SIG-M5 treated with dmso at 0.1 percent for 504 hours (cell line): ENCODE data around the gene MLF2.
A peak's percentile ranks its signal among the peaks of the same experiment; 100 is the strongest.

Experiments
- DNase-seq: peaks from one replicate; lab custom pipeline; 2025; ENCODE audit not compliant: unreplicated experiment; lab: John Stamatoyannopoulos, UW

MLF2 gene, protein sequence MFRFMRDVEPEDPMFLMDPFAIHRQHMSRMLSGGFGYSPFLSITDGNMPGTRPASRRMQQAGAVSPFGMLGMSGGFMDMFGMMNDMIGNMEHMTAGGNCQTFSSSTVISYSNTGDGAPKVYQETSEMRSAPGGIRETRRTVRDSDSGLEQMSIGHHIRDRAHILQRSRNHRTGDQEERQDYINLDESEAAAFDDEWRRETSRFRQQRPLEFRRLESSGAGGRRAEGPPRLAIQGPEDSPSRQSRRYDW

DNA sequence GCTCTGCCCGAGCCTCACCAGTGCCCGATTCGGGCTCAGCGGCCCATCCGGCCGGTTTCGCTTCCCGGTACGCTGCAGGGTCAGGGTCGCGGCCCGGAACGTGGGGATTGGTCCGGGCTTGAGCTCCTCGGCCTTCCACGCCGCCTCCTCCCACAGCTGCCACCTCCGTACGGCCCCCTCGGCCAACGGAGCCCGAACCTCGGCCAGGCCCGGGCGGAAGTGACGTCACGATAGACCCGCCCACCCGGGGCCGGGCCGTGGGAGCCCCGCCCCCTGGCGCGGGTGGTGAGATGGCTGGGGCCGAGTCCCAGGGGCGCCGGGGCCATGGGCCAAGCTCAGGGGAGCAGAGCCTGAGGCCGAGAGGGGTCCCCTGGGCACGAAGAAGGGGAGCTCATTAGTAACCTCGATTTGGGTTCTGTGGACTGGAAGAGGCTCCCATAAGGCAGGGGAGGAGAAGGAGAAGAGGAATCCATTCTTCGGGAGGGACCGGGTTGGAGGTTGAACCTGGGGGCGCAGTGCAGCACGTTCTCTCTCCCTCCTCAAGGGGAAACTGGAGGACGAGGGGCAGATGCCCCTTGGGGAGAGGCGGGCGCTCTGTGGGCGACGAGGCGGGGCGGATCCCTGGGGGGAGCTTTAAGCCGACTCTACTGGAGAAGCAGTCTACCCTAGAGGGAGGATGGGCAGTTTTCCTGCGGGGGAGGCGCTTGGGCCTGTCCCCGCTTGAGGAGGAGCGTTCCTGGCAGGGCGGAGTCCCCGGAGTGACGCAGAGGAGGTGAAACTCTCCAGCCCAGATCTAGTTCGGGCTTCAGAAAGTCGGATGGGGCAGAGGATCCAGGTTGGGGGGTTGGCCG, at the start of gene MLF2:
Gene MLF2 (minus strand): TSS at position 221 of the 851 bp plus-strand sequence. CDS start 807 bp downstream, outside the sequence.
- peak; percentile 99 for DNase-seq

- no peak for DNase-seq
Observed at GRCh38 chr12:6799147-6799546, 46.2 kb upstream of the MLF2 start.

GRCh38 chr12:6796576-6796975, 43.6 kb upstream of the MLF2 start:
- no peak for DNase-seq

- DNase-seq = no peak
Observed at GRCh38 chr12:6795088-6795487, 42.1 kb upstream of the MLF2 start.

GRCh38 chr12:6792522-6793201, 39.7 kb upstream of the MLF2 start:
- DNase-seq = peak; percentile 69

- no peak for DNase-seq
Observed at GRCh38 chr12:6791931-6792520, 39.1 kb upstream of the MLF2 start.

- DNase-seq = no peak
Observed at GRCh38 chr12:6790496-6791150, 37.7 kb upstream of the MLF2 start.

DNA sequence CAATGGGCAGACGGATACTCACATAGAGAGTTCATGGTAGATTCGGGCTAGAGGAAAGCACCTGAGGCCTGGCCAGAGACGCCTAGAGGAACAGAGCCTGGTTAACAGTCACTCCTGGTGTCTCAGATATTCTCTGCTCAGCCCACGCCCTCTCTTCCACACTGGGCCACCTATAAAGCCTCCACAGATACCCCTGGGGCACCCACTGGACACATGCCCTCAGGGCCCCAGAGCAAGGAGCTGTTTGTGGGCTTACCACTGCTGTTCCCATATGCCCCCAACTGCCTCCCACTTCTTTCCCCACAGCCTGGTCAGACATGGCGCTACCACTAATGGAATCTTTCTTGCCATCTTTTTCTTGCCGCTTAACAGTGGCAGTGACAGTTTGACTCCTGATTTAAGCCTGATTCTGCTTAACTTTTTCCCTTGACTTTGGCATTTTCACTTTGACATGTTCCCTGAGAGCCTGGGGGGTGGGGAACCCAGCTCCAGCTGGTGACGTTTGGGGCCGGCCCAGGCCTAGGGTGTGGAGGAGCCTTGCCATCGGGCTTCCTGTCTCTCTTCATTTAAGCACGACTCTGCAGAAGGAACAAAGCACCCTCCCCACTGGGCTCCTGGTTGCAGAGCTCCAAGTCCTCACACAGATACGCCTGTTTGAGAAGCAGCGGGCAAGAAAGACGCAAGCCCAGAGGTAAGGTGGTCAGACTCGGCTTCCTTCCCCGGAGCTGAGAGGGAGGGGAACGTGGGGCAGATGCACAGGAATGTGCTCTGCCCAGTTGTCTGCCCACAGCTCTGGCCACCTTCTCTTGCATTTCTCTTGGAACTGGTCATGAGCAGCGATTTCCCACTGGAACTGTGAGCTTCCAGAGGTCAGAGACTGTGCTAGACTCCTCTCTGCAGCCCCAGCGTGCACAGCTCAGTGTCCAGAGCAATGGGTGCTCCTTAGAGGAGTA, 36.3 kb upstream of the MLF2 start, which contains the start of gene CD4:
Gene CD4 (plus strand): TSS at position 557 of the 953 bp plus-strand sequence. CDS start 10,611 bp downstream, outside the sequence.
- no peak for DNase-seq

GRCh38 chr12:6787309-6787708, 34.4 kb upstream of the MLF2 start:
- DNase-seq = no peak

DNA sequence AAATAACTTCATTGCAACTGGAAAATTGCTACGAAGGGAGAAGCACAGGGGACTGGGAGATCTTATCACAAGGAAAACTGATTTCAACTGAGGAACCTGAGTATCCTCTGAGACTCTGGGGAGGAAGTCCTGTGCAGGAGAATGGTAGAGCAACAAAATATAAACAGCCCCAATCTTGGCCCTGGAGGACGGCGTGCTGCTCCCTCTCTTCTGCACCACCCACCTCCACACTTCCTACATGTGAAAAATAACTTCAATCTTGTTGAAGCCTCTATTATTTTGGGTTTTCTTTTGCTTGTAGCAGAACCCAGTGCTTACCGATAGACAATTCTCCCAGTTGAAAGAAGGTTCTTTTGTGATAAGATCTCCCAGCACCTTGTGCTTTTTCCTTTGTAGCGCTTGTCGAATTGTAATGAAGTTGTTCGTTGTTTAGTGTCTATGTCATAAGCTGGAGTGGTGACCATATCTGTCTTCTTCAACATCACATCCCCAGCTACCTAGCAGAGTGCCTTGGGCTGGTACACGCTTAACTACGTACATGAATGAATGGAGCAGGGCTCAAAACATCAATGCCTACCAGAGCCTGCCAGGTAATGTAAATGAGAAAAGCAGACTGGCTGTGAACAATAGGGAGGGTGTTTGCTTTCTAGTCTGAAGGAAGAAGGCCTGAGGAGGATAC, 33.6 kb upstream of the MLF2 start:
- no peak for DNase-seq

DNA sequence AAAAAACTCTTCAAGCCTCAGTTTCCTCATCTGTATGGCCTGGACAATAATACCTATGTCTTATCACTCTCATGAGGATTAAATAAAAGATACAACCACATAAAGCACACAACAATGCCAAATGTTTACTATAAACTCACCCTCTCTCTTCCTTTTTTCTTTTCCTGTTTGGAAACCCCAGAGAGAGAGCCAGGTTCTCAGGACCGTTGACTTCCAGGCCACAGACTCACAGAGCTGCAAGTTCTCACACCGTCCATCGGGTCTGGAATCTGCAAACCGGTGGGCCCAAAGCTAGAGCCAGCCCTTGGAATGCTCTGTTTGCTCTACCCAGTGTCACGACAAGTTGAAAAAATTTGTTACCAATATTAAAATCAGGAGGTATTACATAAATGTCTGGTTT, 31.8 kb upstream of the MLF2 start:
- no peak for DNase-seq

- DNase-seq = no peak
Observed at GRCh38 chr12:6784296-6784695, 31.4 kb upstream of the MLF2 start.

GRCh38 chr12:6783828-6784227, 30.9 kb upstream of the MLF2 start:
- DNase-seq = no peak

GRCh38 chr12:6782850-6783566, 30.1 kb upstream of the MLF2 start:
- DNase-seq = no peak

GRCh38 chr12:6782119-6782518, 29.2 kb upstream of the MLF2 start:
- no peak for DNase-seq

DNA sequence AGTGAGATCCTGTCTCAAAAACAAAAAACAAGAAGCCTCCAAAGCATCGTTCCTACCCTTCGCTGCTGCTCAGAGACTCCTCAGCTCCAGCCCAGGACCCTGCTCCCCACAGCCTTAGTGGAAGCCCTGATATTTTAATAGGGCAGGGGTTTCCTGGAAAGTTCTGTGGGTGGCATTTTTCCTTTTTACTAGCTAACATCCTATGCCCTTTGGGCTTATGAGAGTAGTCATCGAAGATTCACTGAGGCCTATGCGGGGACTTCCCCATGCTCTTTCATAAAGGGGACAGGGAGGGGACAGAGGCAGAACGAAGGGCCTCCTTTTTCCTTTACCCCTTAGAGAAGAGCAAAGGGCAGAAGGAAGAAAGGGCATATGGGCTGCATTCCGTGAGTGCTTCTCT, 27.6 kb upstream of the MLF2 start:
- DNase-seq = no peak

GRCh38 chr12:6779708-6780432, 26.9 kb upstream of the MLF2 start:
- no peak for DNase-seq
